HG02981 (cell line): ENCODE results near the gene TSKU.

Source experiments
- ATAC-seq: cut with Tn5 transposase; IDR thresholded peaks from one replicate; pipeline ENCODE4 v1.9.1; 2021; ENCODE audit warnings: mild to moderate bottlenecking, moderate library complexity; ENCODE audit not compliant: unreplicated experiment

Gene TSKU

DNA sequence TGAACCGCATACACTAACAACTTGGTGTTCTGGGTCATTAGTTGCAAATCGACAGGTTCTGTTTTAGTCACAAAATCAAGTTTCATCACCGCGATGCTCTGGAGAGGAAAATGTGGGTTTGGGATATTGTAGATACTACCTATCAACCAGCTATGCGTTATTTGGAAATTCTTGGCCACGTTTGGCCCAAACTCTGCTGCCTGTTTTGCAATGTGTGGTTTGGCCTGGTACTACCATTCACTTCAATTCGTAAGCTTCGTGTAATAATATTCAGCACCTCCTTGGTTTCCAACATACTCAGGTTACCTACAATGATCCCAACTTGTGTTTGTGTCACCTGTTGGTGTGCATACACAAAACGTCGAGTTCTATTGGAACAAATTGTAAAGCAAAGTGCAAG, 61.4 kb downstream of the TSKU start:
- no peak for ATAC-seq

DNA sequence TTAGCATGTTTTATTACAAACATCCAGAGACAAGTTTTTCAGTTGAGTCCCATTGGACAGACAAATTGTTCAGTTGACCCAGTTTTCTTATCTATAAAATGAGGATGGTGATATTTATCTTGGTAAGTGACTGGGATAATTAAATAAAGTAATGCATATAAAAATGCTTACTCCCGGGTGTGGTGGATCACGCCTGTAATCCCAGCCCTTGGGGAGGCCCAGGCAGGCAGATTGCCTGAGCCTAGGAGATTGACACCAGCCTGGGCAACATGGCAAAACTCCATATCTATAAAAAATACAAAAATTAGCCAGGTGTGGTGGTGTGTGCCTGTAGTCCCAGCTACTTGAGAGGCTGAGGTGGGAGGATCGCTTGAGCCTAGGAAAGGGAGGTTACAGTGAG, 61.9 kb downstream of the TSKU start:
- no peak for ATAC-seq

DNA sequence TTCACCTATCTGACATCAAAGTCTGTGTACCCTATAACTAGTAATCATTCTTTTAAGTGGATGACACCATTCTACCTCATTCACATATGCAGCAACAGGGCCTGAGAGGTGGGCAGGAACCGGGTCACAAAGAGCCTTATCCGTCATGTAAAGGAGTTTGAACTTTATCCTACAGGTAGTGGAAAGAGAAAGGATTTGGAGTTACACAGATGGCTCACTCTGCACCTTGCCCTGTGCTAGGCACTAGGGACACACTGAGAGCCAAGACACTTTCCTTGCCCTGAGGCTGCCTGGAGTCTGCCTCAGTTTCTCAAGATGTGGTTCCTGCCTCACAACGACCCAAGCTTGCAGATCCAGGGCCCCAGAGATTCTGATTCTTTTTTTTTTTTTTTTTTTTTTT, 63.3 kb downstream of the TSKU start:
- no peak for ATAC-seq
